GM19043 (cell line): ENCODE measurements around the gene UGT1A4.

ENCODE experiments used
- ATAC-seq: cut with Tn5 transposase; IDR thresholded peaks from one replicate; pipeline ENCODE4 v1.9.1; 2021; ENCODE audit warnings: low read depth; ENCODE audit not compliant: unreplicated experiment

UGT1A4 gene

DNA sequence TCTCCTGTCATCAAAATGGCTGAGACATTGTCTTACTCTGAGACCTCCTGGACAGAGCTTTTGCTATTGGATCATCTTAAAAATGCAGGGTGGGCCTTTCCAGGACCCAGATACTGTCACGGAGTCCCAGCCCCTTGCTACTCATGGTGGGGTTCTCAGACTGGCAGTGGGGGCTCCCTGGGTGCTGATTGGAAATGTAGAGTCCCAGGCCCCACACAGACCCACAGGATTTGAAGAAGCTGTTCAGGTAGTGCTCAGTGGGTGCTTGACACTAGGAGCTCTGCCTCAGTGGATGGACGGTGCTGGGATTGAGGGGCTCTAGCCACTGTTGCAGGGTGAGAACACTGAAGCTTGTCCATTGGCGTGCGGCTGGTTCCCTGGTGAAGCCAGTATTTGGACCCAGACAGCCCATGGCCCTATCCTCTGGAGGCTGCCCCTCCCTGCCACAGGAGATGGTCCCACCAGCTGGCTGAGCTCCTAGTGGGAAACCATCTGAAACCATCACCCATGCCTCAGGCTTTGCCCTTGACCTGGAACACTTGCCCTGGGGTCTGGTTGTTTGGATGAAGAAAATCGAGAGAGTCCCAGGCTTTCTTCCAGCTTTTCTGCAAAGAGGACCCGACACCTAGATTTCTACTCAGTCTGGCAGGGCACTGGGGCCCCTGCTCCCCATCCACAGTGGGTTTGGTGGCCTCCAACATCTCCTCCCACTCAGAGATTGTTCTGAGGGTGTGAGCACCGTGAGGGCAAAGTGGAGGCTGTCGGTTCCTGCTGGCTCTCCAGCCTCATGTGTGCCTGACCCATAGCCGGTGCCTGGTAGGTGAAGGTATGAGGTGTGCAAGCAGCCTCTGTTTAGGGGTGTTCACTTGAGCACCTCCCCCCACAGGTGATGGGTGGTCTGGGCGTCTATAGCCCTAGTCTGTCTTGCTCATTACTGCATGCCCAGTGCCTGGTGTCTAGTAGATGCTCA, 89.7 kb downstream of the UGT1A4 start:
- no peak for ATAC-seq

DNA sequence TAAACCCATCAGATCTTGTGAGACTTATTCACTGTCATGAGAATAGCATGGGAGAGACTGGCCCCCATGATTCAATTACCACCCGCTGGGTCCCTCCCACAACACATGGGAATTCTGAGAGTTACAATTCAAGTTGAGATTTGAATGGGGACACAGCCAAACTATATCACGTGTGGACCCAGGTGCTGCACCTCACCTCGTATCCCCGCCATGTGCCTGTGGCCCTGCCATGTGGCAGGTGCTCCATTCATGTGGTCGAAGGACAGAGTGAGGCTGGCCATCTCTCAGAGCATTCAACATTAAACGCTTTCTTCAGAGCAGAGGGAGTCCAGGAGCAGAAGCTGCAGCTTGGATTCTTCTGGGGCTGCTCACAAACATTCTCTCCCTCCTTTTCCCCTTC, 91.8 kb downstream of the UGT1A4 start:
- no peak for ATAC-seq

GRCh38 chr2:233811087-233811486, 92.6 kb downstream of the UGT1A4 start:
- ATAC-seq: no peak

DNA sequence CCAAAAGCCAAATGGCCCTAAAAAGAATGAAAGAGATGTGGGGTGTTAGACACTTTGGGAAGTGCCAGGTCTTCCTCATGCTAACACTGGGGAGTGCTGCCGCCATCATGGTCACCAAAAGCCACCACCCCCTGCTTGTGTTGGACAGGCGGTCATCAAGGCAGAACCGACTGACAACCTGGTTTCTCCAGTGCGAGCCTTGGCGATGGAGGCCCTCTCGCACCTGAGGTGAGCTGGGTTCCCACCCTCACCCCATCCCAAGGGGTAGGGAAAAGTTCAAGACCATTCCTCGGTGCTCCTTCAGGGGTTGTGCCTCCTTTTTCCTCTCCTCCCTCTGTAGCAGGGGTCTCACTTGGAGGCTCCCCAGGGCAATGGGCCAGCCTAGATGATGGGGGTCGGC, 93.2 kb downstream of the UGT1A4 start:
- no peak for ATAC-seq

GRCh38 chr2:233813236-233814055, 94.9 kb downstream of the UGT1A4 start:
- ATAC-seq: no peak

GRCh38 chr2:233814056-233814835, 95.7 kb downstream of the UGT1A4 start:
- no peak for ATAC-seq

- ATAC-seq: no peak
Observed at GRCh38 chr2:233815861-233816260, 97.3 kb downstream of the UGT1A4 start.

GRCh38 chr2:233816334-233816733, 97.8 kb downstream of the UGT1A4 start:
- ATAC-seq: no peak

GRCh38 chr2:233816771-233817170, 98.2 kb downstream of the UGT1A4 start:
- no peak for ATAC-seq

GRCh38 chr2:233817361-233817911, 98.9 kb downstream of the UGT1A4 start:
- no peak for ATAC-seq

GRCh38 chr2:233817995-233818638, 99.6 kb downstream of the UGT1A4 start:
- ATAC-seq: no peak

- ATAC-seq: no peak
Observed at GRCh38 chr2:233818639-233819621, 100.4 kb downstream of the UGT1A4 start.

DNA sequence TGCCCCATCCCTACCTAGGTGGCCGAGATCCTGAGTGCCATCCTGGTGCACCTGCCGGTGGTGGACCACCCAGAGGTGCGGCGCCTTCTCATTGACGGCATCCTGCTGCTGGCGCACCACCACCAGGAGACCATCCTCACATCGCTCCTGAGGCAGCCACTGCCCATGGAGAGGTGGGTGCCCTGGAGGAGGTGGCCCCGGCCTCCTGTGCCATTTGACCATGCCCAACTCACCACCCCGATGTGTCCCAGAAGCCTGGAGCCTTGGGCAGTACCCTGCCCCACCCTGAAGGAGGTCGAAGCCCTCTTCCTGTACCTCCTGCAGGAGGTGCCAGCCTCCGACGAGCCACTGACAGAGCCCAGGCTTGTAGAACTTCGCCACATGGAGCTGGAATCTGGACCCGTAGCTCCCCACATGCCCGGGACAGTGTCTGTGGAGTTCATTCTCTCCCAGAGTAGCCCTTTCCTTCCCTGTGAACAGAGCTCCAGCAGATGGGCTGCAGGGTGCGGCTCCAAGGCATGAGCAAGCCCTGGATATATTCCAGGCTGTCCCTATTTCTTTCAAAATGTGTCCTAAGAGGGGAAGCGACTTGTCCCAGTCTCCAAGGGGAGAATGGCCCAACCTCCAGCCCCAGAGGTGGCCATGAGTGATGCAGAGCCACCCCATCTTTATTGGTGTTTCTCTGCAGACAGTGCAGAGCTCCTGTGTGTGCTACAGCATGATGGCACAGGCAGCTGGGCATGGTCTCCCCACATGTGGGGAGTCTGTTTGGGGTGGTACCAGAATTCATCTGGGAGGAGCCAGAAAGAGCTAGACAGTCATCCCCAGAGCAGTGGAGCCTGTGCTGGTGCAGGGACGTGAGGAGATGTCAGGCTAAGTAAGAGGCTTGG, 101.6 kb downstream of the UGT1A4 start:
- ATAC-seq: no peak

- ATAC-seq: no peak
Observed at GRCh38 chr2:233820774-233821105, 102.2 kb downstream of the UGT1A4 start.

- no peak for ATAC-seq
Observed at GRCh38 chr2:233821196-233821595, 102.7 kb downstream of the UGT1A4 start.

DNA sequence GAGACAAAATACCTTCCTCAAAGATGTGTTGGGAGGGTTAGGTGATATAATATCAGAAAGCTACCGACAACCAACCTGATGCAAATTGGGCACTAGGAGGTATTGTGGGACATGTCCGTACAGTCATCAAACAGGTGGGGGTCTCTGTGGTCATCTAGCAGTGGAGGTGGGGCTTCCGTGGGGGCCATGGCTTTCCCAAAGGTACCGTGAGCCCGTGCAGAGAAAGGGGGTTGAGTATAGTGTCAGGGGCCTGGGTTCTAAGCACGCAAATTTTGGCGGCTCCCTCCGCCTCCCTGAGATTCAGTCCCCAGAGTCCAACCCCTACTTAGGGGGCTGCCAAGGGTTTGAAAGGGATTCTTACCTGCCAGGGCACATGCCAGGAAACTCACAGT, 103.2 kb downstream of the UGT1A4 start:
- no peak for ATAC-seq

- no peak for ATAC-seq
Observed at GRCh38 chr2:233822101-233822771, 103.7 kb downstream of the UGT1A4 start.
